ENCODE results near the gene MAGEB5.
"Not testable (repeated sequence)": the region's sequence is repeated elsewhere in the genome, so short reads cannot be mapped to it uniquely, and the experiment has no call there.

Gene MAGEB5

GRCh38 chrX:26215869-26216268, at the start of gene MAGEB5:
Gene MAGEB5, plus strand, starts transcription at chrX:26216169. Its CDS starts 1,133 bp downstream, at chrX:26217302.
- H3K36me3 ChIP-seq (ENCODE audit: insufficient read depth, low read length) = no peaks in the 10 kb centered on the region
- H3K4me3 ChIP-seq (ENCODE audit: low read depth, low read length) = no peak within 1 kb of the TSS
- no peaks in the 10 kb centered on the region for H3K79me2 ChIP-seq (ENCODE audit: control insufficient read depth, insufficient read depth, low read length, unreplicated experiment)
- H3K4me1 ChIP-seq (ENCODE audit: control insufficient read depth, insufficient read depth, low read length, unreplicated experiment) = no peaks in the 10 kb centered on the region
- H2AFZ ChIP-seq (ENCODE audit: low read length, unreplicated experiment) = no peak within 1 kb of the TSS
- no peak within 1 kb of the TSS for H3K27ac ChIP-seq (ENCODE audit: low read depth, low read length)
- no peaks in the 10 kb centered on the region for H3K27me3 ChIP-seq (ENCODE audit: insufficient read depth, low read length)

GRCh38 chrX:26192204-26192603, 23.8 kb upstream of the MAGEB5 start, which contains the start of gene MAGEB6:
Gene MAGEB6, plus strand, starts transcription at chrX:26192440. Its CDS starts 1,407 bp downstream, at chrX:26193847.
- Histone ChIP-seq H3K36me3 (ENCODE audit: insufficient read depth, low read length) (no peaks in the 10 kb centered on the region), H3K4me1 (ENCODE audit: control insufficient read depth, insufficient read depth, low read length, unreplicated experiment) (no peaks in the 10 kb centered on the region), H3K4me3 (ENCODE audit: low read depth, low read length) (no peak within 1 kb of the TSS), H2AFZ (ENCODE audit: low read length, unreplicated experiment) (no peak within 1 kb of the TSS), H3K27ac (ENCODE audit: low read depth, low read length) (no peak within 1 kb of the TSS), H3K27me3 (ENCODE audit: insufficient read depth, low read length) (no peaks in the 10 kb centered on the region), H3K79me2 (ENCODE audit: control insufficient read depth, insufficient read depth, low read length, unreplicated experiment) (no peaks in the 10 kb centered on the region)

GRCh38 chrX:26203561-26203960, 12.4 kb upstream of the MAGEB5 start:
- no peaks in the 10 kb centered on the region for H3K27me3 ChIP-seq (ENCODE audit: insufficient read depth, low read length)
- no peak overlapping the region for H2AFZ ChIP-seq (ENCODE audit: low read length, unreplicated experiment)
- no peaks in the 10 kb centered on the region for H3K36me3 ChIP-seq (ENCODE audit: insufficient read depth, low read length)
- H3K4me3 ChIP-seq (ENCODE audit: low read depth, low read length) = no peak overlapping the region
- no peaks in the 10 kb centered on the region for H3K4me1 ChIP-seq (ENCODE audit: control insufficient read depth, insufficient read depth, low read length, unreplicated experiment)
- no peaks in the 10 kb centered on the region for H3K79me2 ChIP-seq (ENCODE audit: control insufficient read depth, insufficient read depth, low read length, unreplicated experiment)
- no peak overlapping the region for H3K27ac ChIP-seq (ENCODE audit: low read depth, low read length)

- H3K4me1 ChIP-seq (ENCODE audit: control insufficient read depth, insufficient read depth, low read length, unreplicated experiment); H3K4me3 ChIP-seq (ENCODE audit: low read depth, low read length); H3K79me2 ChIP-seq (ENCODE audit: control insufficient read depth, insufficient read depth, low read length, unreplicated experiment); H3K27ac ChIP-seq (ENCODE audit: low read depth, low read length); H3K36me3 ChIP-seq (ENCODE audit: insufficient read depth, low read length); H2AFZ ChIP-seq (ENCODE audit: low read length, unreplicated experiment); H3K27me3 ChIP-seq (ENCODE audit: insufficient read depth, low read length): not testable (repeated sequence)
These were observed 11.3 kb upstream of the MAGEB5 start for GRCh38 chrX:26204717-26205116.

- no peaks in the 10 kb centered on the region for H3K27me3 ChIP-seq (ENCODE audit: insufficient read depth, low read length)
These were observed 8.0 kb upstream of the MAGEB5 start for GRCh38 chrX:26208012-26208411.

GRCh38 chrX:26219351-26219750, 3.4 kb downstream of the MAGEB5 start:
- Histone ChIP-seq H3K79me2 (ENCODE audit: control insufficient read depth, insufficient read depth, low read length, unreplicated experiment) (no peaks in the 10 kb centered on the region), H3K4me3 (ENCODE audit: low read depth, low read length) (no peak overlapping the region), H3K36me3 (ENCODE audit: insufficient read depth, low read length) (no peaks in the 10 kb centered on the region), H3K27ac (ENCODE audit: low read depth, low read length) (no peak overlapping the region), H3K4me1 (ENCODE audit: control insufficient read depth, insufficient read depth, low read length, unreplicated experiment) (no peaks in the 10 kb centered on the region), H2AFZ (ENCODE audit: low read length, unreplicated experiment) (no peak overlapping the region), H3K27me3 (ENCODE audit: insufficient read depth, low read length) (no peaks in the 10 kb centered on the region)

More at GRCh38 chrX:26208012-26208411, 8.0 kb upstream of the MAGEB5 start:
- Histone ChIP-seq H3K36me3 (ENCODE audit: insufficient read depth, low read length) (no peaks in the 10 kb centered on the region), H3K4me3 (ENCODE audit: low read depth, low read length) (no peak overlapping the region), H3K4me1 (ENCODE audit: control insufficient read depth, insufficient read depth, low read length, unreplicated experiment) (no peaks in the 10 kb centered on the region), H3K27ac (ENCODE audit: low read depth, low read length) (no peak overlapping the region), H3K79me2 (ENCODE audit: control insufficient read depth, insufficient read depth, low read length, unreplicated experiment) (no peaks in the 10 kb centered on the region), H2AFZ (ENCODE audit: low read length, unreplicated experiment) (no peak overlapping the region)

- H3K27me3 ChIP-seq (ENCODE audit: insufficient read depth, low read length) = no peaks in the 10 kb centered on the region
- H2AFZ ChIP-seq (ENCODE audit: low read length, unreplicated experiment) = no peak overlapping the region
- H3K79me2 ChIP-seq (ENCODE audit: control insufficient read depth, insufficient read depth, low read length, unreplicated experiment) = no peaks in the 10 kb centered on the region
- H3K4me1 ChIP-seq (ENCODE audit: control insufficient read depth, insufficient read depth, low read length, unreplicated experiment) = no peaks in the 10 kb centered on the region
- H3K36me3 ChIP-seq (ENCODE audit: insufficient read depth, low read length) = no peaks in the 10 kb centered on the region
- no peak overlapping the region for H3K4me3 ChIP-seq (ENCODE audit: low read depth, low read length)
- no peak overlapping the region for H3K27ac ChIP-seq (ENCODE audit: low read depth, low read length)
These were observed 18.2 kb downstream of the MAGEB5 start for GRCh38 chrX:26234177-26234576.

- no peaks in the 10 kb centered on the region for H3K79me2 ChIP-seq (ENCODE audit: control insufficient read depth, insufficient read depth, low read length, unreplicated experiment)
- H2AFZ ChIP-seq (ENCODE audit: low read length, unreplicated experiment) = no peak overlapping the region
- no peaks in the 10 kb centered on the region for H3K27me3 ChIP-seq (ENCODE audit: insufficient read depth, low read length)
- H3K27ac ChIP-seq (ENCODE audit: low read depth, low read length) = no peak overlapping the region
- H3K36me3 ChIP-seq (ENCODE audit: insufficient read depth, low read length) = no peaks in the 10 kb centered on the region
- no peaks in the 10 kb centered on the region for H3K4me1 ChIP-seq (ENCODE audit: control insufficient read depth, insufficient read depth, low read length, unreplicated experiment)
- no peak overlapping the region for H3K4me3 ChIP-seq (ENCODE audit: low read depth, low read length)
These were observed 37.6 kb downstream of the MAGEB5 start for GRCh38 chrX:26253526-26253925.

GRCh38 chrX:26254436-26254835, 38.5 kb downstream of the MAGEB5 start:
- Histone ChIP-seq H3K27me3 (ENCODE audit: insufficient read depth, low read length) (no peaks in the 10 kb centered on the region), H3K79me2 (ENCODE audit: control insufficient read depth, insufficient read depth, low read length, unreplicated experiment) (no peaks in the 10 kb centered on the region), H3K27ac (ENCODE audit: low read depth, low read length) (no peak overlapping the region), H3K4me1 (ENCODE audit: control insufficient read depth, insufficient read depth, low read length, unreplicated experiment) (no peaks in the 10 kb centered on the region), H3K4me3 (ENCODE audit: low read depth, low read length) (no peak overlapping the region), H2AFZ (ENCODE audit: low read length, unreplicated experiment) (no peak overlapping the region), H3K36me3 (ENCODE audit: insufficient read depth, low read length) (no peaks in the 10 kb centered on the region)

GRCh38 chrX:26262121-26262523, 46.2 kb downstream of the MAGEB5 start:
- Histone ChIP-seq H3K36me3 (ENCODE audit: insufficient read depth, low read length) (no peaks in the 10 kb centered on the region), H3K27me3 (ENCODE audit: insufficient read depth, low read length) (no peaks in the 10 kb centered on the region), H3K79me2 (ENCODE audit: control insufficient read depth, insufficient read depth, low read length, unreplicated experiment) (no peaks in the 10 kb centered on the region), H2AFZ (ENCODE audit: low read length, unreplicated experiment) (no peak overlapping the region), H3K4me1 (ENCODE audit: control insufficient read depth, insufficient read depth, low read length, unreplicated experiment) (no peaks in the 10 kb centered on the region), H3K27ac (ENCODE audit: low read depth, low read length) (peak overlapping the region; percentile 75), H3K4me3 (ENCODE audit: low read depth, low read length) (no peak overlapping the region)
